Activated CD4-positive, alpha-beta T cell treated with anti-CD3 and anti-CD28 coated beads for 24 hours (primary cell): ENCODE data around the gene FMN2.

Source experiments
- DNase-seq, 2 donors: peaks; one replicate each; pipeline ENCODE4 v3.0.0-alpha.2; 2020; ENCODE audit warnings: low read depth in 2 of 2

Gene FMN2

GRCh38 chr1:240091614-240092300, at the start of gene FMN2:
Gene FMN2, plus strand, starts transcription at chr1:240091883. Its CDS starts 227 bp downstream, at chr1:240092110.
- DNase-seq: no peak

DNA sequence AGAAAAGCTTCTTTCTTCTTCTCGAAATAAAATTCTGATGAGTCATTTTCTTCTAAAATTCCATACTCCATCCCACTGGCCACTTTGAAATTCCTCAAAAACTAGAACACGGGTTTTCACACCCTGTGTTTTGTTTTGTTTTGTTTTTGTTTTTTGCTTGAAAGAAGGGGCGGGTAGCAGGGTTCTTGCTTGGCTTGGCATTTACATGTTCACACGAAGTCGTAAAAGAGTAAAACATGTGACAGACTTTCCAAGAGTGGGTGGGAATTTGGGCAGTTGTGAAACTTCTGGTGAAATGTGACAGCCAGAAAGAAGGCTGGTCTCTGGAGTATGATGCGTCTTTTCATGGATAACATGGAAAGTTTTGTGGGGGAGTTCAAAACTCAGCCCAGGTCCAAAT, 47.1 kb upstream of the FMN2 start:
- DNase-seq: no peak

DNA sequence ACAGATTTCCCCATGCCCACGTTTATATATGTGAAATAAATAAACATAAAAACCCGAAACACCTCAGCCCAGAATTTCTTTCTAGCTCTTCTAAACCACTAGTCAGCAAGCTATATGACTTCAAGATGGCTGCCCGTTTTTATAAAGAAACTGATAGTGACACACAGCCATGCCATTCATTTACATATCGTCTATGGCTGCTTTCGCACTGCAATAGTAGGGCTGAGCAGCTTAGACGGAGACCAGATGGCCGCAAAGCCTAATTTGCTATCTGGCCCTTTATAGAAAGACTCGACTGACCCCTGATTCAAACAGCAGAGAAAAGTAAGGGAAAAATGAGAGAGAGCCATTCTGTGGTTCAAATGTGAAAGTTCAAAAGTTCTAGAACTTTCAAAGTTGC, 45.7 kb upstream of the FMN2 start:
- no peak for DNase-seq

DNA sequence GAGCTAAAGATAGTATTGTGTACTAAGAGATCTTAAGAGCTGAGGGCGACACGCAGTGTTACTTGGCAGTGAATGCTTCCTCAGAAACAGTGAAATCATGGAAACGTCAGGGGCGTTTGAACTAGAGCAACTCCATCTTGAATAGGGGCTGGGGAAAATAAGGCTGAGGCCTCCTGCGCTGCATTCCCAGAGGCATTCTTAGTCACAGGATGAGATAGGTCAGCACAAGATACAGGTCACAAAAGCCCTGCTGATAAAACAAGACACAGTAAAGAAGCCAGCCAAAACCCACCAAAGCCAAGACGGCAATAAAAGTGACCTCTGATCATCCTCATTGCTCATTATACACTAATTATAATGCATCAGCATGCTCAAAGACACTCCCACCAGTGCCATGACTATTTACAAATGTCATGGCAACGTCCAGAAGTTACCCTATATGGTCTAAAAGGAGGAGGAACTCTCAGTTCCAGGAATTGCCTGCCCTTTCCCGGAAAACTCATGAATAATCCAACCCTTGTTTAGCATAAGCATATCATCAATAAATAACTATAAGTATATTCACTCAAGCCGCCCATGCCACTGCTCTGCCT, 37.5 kb upstream of the FMN2 start:
- DNase-seq: no peak

- DNase-seq: no peak
Measured at GRCh38 chr1:240055936-240056335, 35.7 kb upstream of the FMN2 start.

GRCh38 chr1:240056350-240056749, 35.3 kb upstream of the FMN2 start:
- no peak for DNase-seq

- DNase-seq: no peak
Measured at GRCh38 chr1:240058049-240058448, 33.6 kb upstream of the FMN2 start.

- DNase-seq: no peak
Measured at GRCh38 chr1:240068961-240069360, 22.7 kb upstream of the FMN2 start.

DNA sequence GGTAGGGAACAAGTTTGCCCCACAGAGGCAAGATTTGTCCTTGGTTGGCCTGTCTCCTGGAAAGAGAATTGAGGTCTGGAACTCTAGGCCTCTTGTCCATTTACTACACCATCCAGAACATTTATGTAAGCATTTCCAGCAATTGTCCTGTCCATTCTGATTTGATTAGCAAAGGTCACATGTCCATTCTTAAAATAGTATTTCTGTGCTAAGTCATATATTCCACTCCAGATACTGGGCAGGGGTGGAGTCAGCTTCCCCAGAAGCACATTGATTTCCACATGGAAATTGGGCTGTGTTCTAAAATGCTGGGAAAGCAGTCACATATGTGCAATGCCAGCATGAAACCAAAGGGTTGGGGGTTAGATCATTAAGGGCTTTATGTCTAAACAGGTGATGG, 21.5 kb upstream of the FMN2 start:
- no peak for DNase-seq

DNA sequence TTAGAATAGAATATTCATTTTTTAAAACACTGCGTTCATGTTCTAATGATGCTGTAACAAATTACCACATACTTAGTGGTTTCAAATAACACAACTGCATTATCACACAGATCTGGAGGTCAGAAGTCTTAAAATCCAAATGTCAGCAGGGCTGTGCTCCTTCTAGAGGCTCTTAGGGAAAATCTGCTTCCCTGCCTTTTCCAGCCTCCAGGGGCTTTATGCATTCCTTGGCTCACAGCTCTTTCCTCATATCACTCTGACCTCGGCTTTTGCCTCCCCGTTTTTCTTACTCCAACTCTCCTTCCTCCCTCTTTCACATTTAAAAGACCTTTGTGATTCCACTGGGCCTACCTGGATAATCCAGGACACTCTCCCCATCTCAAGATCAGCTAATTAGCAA, 18.6 kb upstream of the FMN2 start:
- no peak for DNase-seq

DNA sequence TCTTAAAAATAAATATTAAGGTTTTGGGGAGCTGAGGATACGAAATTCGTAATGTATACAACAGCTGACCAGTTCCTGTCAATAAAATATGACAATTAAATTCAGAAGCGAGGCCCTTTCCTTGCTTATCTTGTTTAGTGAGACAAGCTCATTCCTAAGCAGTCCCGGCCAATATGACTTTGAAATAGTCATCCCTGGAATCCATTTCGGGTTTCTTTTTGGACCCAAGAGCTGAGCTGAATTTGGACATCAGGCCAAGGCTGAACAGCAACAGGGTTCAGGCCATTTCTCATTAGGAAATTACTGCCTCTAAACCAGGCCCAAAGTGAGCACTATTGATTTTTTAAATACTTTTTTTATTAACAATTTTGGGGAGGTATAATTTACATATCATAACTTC, 17.3 kb upstream of the FMN2 start:
- no peak for DNase-seq

DNA sequence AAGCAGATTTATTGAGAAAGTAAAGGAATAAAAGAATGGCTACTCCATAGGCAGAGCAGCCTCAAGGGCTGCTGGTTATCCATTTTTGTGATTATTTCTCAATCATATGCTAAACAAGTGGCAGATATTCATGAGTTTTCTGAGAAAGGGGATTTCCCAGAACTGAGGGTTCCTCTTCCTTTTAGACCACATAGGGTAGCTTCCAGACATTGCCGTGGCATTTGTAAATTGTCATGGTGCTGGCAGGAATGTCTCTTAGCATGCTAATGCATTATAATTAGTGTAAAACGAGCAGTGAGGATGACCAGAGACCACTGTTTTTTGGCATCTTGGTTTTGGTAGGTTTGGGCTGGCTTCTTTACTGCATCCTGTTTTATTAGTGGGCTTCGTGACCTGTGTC, 16.8 kb upstream of the FMN2 start:
- no peak for DNase-seq

- no peak for DNase-seq
Measured at GRCh38 chr1:240084337-240084736, 7.3 kb upstream of the FMN2 start.

DNA sequence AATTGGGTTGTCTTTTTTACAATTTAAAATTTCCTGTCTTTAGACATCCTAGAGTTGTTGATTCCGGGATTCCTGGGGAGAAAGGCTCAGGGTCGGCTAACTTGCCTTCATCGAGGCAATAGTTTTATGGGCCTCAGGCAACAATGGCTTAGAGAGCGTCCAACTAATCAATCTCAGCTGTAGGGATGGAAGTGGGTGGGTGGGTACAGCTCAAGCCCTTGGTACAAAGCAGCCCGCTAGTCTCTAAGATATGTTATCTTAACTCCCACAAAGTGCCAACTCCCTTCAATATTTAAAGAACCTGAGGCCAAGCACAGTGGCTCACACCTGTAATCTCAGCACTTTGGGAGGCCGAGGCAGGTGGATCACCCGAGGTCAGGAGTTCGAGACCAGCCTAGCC, 6.9 kb upstream of the FMN2 start:
- DNase-seq: no peak

DNA sequence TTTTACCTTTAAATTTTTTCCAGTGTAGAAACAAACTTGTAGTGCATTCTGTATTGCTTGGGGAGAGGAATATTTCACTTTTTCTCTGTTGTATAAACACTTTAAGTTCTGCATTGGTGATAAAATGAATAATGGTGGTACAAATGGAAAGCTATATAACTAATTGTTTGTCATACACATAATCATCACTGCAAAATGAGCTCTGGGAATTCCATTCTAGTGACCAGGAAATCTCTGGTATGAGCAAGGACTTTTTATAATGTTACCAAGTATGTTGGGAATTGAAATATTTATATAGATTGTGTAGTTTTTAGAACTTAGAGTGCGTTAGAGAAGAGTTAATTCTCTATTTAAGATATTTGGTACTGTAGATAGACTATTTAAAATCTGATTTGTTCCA, 5.0 kb upstream of the FMN2 start:
- DNase-seq: no peak

DNA sequence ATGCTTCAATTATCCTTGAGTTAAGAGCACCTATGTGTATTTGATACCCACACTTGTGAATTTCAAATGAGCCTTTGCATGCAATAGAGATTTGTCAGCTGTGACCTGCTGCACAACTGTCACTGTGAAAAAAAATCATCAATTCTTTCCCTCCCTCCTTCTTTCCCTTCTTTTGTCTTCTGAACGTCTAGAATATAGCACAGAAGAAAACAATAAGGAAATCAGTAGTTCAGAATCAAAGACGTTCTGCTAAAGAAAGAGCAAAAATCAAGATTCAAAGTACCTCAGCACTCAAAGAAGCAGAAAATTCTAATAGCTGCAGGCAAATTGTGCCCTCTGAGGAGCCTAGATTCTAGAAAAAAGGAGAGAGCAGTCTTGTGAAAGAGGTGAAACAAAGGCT, 1.7 kb upstream of the FMN2 start:
- no peak for DNase-seq

DNA sequence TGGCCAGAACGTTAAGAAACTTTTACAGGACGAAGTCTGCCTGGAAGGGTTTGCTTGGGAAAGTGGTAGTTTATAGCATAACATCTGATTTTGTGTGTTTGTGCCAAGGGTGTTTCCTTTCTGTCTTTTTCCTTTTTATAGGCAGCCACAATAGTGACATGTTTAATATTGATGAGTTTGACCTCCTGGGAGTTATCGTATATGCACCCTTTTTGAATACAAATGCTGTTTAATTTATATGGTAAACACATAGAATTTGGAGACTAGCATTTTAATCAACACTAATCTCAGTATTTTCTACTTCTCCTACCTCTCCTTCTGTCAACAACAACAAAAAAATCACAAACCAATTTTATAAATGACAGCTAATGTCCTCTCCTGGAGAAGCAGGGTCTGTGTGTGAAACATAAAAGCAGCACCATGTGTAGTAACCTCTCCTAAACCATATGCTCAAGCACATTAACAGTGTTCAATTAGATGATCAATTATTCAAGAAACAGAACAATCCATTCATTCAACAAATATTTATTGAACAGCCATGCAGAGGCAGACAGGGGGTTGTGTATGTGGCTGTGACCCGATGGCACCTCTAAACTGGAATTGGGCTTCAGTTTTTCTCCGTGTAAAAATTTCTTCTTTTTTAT, 604 bp upstream of the FMN2 start:
- DNase-seq: no peak

- DNase-seq: no peak
Measured at GRCh38 chr1:240092301-240093119, 827 bp downstream of the FMN2 start.

GRCh38 chr1:240093120-240093961, 1.7 kb downstream of the FMN2 start:
- DNase-seq: no peak

DNA sequence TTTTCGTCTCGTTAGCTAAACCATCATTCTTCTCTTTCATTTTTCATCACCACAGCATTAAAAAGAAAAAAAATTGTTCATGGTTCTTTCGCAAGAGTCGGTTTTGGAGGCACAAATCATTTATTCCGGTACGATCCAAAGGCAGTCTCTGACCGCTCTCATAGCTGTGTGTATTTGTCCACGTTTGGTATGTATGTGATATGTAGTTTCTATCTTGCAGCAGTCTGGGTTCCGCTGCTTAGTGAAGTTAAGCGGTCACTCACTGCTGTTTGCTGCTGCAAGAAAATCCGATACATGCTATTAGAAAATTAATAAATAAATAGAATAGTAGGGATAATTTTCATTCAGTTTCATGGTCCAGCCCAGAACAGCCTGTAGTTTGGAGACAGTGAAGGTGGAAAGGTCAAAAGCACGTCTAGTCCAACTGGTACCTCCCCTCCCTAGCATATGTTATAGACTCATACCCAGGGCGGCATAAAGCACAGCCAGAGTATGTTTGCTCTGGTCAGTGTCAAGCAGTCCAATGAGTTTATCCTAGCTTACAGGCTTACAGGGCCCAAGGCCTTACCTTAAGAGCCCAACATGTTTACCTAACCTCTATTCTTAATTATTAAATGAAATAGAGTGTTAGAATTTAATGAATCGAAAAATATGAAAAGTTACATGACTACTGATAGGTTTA, 2.5 kb downstream of the FMN2 start:
- no peak for DNase-seq

GRCh38 chr1:240096974-240097373, 5.3 kb downstream of the FMN2 start:
- no peak for DNase-seq
